Psoas muscle (tissue), 8 donors: Measurements from ENCODE around the gene PAFAH1B1. TPM values are rescaled to one million over a fixed set of nuclear protein-coding genes. Genes with fewer than 3 reads are reported as not detected.
"Not testable (repeated sequence)": the region's sequence is repeated elsewhere in the genome, so short reads cannot be mapped to it uniquely, and the experiment has no call there.

Experiments
- ATAC-seq, 4 donors: fragments of 200-7000 bp; cut with Tn5 transposase; one replicate each; pipeline ENCODE4 v1.9.1; 2020; ENCODE audit warnings: moderate library complexity in 3 of 4, mild to moderate bottlenecking in 2 of 4
- DNase-seq, 2 donors: peaks; one replicate each; pipeline ENCODE4 v3.0.0-alpha.2; 2020
- H3K27ac ChIP-seq: fragments of 200-600 bp; one replicate; pipeline ENCODE4 v1.8.0; 2022
- H3K27me3 ChIP-seq, 3 donors: fragments of 200-600 bp in 1 of 3; one replicate each; pipeline versions ENCODE4 v1.6.1 to v1.8.0; 2013 to 2022; ENCODE audit warnings: low read length in 2 of 3, mild to moderate bottlenecking in 2 of 3, moderate library complexity in 1 of 3; ENCODE audit not compliant: insufficient read depth in 3 of 3
- H3K36me3 ChIP-seq, 2 donors: fragments of 200-600 bp in 1 of 2; one replicate each; pipeline versions ENCODE4 v1.6.1 to v1.8.0; 2013 to 2022; ENCODE audit warnings: low read depth in 1 of 2, mild to moderate bottlenecking in 1 of 2, moderate library complexity in 1 of 2; ENCODE audit not compliant: insufficient read depth in 1 of 2
- H3K4me1 ChIP-seq: fragments of 200-600 bp; one replicate; pipeline ENCODE4 v1.8.0; 2022
- H3K4me3 ChIP-seq: fragments of 200-600 bp; one replicate; pipeline ENCODE4 v1.8.0; 2022; ENCODE audit warnings: mild to moderate bottlenecking
- H3K9me3 ChIP-seq: fragments of 200-600 bp; one replicate; pipeline ENCODE4 v1.8.0; 2022
- WGBS, 3 donors: extraction: QIAGEN DNeasy Blood & Tissue Kit; methylation state at CpG; one replicate each; pipeline versions ENCODE4 v1.1.6 to v1.1.7; 2013; 5-methylcytosine and 5-hydroxymethylcytosine counted together
- intact Hi-C, 2 donors: fragments of 100-400 bp; cut with DNase I; formaldehyde crosslinking; loops; one replicate each; pipeline versions ENCODE4 v1.11.0 to v1.14.2; 2022
- long read RNA-seq, 2 donors: library from polyadenylated mRNA; unstranded; transcript quantifications; one replicate each; pipeline ENCODE4 v2.0.0, GENCODE V29; 2021
- polyA plus RNA-seq, 3 donors: library from polyadenylated mRNA; stranded (reverse); fragments of 200-250 nt; gene quantifications; one replicate each; pipeline ENCODE4 v1.2.3, GENCODE V29; 2013
- total RNA-seq, 4 donors: library from RNA; stranded (reverse); fragmentation: NEBNext Ultra II Directional in 2 of 4; extraction: Animal tissue kit (Norgen Biotek cat#: 25700) in 2 of 4; gene quantifications; one replicate each; pipeline versions ENCODE4 v1.2.1 to v1.2.4, GENCODE V29; 2021 to 2023
- TF ChIP-seq, protein P1 (sequence below): fragments of 200-600 bp; IDR thresholded peaks from one replicate; pipeline ENCODE4 v1.8.0; 2022; ENCODE audit warnings: antibody characterized with exemption
- donor health status: healthy with polysubstance abuse.
- donor health status: DM: no; HTN: no; CAD: no; lungs with moderate emphysema.
- donor health status: Bipolar disorder and iron deficiency.
- donor health status: healthy.
- donor health status: DM: yes; HTN: yes; CAD: no.
- donor health status: DM: no; HTN: no; CAD: no.
- donor health status: DM: no; HTN: no; CAD: no.
- donor health status: DM: yes; HTN: yes; CAD: no.

PAFAH1B1 gene
- total RNA-seq (100 to 1,000 TPM; 118 to 168 (median 147) TPM), polyA plus RNA-seq (100 to 1,000 TPM in 1 of 3 donors, 10 to 100 TPM in 2; 43.8 to 157 (median 53.8) TPM)
- long read RNA-seq, donor 1, full-length matches to known transcripts = 27 of 44 reads
- long read RNA-seq, donor 1, partial matches to known transcripts = 2 of 44 reads
- long read RNA-seq, donor 1, other reads (novel, unspliced or antisense) = 15 of 44 reads
- long read RNA-seq, donor 2, full-length matches to known transcripts = 63 of 101 reads
- long read RNA-seq, donor 2, partial matches to known transcripts = 5 of 101 reads
- long read RNA-seq, donor 2, other reads (novel, unspliced or antisense) = 33 of 101 reads

DNA sequence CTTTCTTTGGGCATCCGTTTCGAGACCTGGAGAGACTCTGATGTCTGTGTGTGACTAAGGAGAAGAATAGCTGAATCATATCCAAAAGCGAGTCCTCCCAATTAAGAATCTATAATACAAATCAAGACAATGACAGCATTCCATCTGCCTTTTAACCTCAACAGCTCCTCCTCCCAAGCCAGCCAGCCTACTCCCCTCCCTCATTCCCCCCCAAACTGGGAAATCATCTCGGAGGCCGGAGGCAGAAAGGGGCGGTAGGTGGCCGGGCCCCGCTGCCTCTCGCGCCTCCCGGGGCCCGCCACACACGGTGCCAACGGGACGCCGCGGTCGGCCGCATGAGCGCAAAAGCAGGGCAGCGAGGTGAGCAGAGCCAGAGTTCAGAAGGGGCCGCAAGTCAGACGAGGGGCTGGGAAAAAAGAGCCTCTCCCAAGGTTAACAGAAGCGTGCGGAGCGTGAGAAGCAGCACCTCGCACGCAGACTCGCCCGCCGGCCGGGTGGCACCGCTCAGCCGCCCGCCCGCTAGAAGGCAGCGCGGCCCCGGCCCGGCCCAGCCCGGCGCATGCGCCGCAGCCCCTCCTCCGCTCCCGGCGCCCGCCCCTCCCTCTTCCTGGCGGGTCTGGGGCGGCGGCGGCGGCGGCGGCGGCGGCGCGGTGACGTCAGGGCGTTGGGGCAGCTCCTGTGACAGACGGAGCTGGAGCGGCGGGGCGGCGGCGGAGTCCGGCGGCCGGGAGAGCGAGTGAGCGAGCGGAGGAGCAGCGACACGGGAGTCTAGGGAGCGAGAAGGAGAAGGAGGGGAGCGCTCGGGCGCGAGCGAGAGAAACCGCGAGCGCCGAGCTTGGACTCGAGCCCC is at the start of gene PAFAH1B1:
Gene PAFAH1B1, plus strand, starts transcription at position 684 of the 850 bp plus-strand sequence. CDS start 44,635 bp downstream, outside the sequence.
- Histone ChIP-seq H3K36me3 (no peaks in the 10 kb centered on the region), H3K27me3 (no peaks in the 10 kb centered on the region), H3K4me1 (peaks cover 35% of the 10 kb centered on the region), H3K27ac (peak within 1 kb of the TSS; percentile 99), H3K4me3 (peak within 1 kb of the TSS; percentile 100), H3K9me3 (no peaks in the 10 kb centered on the region)
- TF ChIP-seq, protein P1, sequence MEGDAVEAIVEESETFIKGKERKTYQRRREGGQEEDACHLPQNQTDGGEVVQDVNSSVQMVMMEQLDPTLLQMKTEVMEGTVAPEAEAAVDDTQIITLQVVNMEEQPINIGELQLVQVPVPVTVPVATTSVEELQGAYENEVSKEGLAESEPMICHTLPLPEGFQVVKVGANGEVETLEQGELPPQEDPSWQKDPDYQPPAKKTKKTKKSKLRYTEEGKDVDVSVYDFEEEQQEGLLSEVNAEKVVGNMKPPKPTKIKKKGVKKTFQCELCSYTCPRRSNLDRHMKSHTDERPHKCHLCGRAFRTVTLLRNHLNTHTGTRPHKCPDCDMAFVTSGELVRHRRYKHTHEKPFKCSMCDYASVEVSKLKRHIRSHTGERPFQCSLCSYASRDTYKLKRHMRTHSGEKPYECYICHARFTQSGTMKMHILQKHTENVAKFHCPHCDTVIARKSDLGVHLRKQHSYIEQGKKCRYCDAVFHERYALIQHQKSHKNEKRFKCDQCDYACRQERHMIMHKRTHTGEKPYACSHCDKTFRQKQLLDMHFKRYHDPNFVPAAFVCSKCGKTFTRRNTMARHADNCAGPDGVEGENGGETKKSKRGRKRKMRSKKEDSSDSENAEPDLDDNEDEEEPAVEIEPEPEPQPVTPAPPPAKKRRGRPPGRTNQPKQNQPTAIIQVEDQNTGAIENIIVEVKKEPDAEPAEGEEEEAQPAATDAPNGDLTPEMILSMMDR = peak; percentile 24
- WGBS, 3 donors = 0 to 1% (median 0%) methylated on average over 16 to 86 of the region's 86 CpGs
- intact Hi-C loops = loop anchor here (2.0 to 10.0 kb wide), 4 partner anchors 82 to 119 kb away; partner anchors contain the start of genes CLUH (in 1 of the 2) and METTL16 (in 1 of the 2)
- ATAC-seq = peak; percentile 90 to 94 (median 92)
- peak; percentile 94 to 97 for DNase-seq

DNA sequence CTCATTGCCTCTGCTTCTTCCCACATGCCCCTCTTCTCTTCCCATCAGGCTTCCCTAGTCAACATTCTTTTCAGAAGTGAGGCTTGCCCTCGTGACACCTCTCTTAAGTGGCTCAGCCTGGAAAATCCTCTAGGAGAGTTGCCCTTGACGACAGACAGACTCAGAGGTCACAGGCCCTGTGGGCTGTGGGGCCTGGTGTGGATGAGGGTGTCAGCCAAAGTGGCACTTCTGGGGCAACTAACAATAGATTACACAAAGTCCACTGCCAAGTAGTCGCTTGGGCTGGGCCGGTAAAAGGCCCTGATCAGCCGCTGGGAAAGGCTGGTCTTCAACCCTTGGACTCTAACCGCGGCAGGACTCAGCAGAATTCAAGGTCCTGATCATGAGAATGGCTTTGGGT is 48.1 kb upstream of the PAFAH1B1 start:
- no peak for DNase-seq

DNA sequence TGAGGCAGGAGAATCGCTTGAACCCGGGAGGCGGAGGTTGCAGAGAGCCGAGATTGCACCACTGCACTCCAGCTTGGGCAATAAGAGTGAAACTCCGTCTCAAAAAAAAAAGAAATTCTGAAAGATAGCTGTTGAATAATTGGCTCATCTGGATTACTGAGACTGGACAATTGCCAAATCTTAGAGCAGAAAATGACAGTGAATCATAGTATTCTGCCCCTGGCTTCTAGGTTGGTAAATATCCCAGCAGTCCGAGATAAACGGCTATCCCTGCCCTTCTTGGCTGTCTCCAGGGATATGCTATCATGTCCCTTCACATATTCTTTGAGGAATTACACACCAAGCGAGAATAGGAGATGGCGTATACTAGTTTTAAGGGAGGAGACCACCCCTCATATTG is 46.3 kb upstream of the PAFAH1B1 start:
- TF ChIP-seq, protein P1 = no peak
- Histone ChIP-seq H3K4me1 (no peaks in the 10 kb centered on the region), H3K27ac (no peak overlapping the region), H3K4me3 (no peak overlapping the region), H3K27me3 (peaks cover 0 to 20% (median under 1%) of the 10 kb centered on the region in 3 donors), H3K36me3 (no peaks in the 10 kb centered on the region), H3K9me3 (no peaks in the 10 kb centered on the region)
- ATAC-seq (no peak), DNase-seq (no peak)
- intact Hi-C loops = no loop called here
- WGBS, 3 donors = 67 to 78% (median 70%) methylated on average over 9 of the region's 9 CpGs

More for the DNA sequence above, 48.1 kb upstream of the PAFAH1B1 start:
- peaks cover 0 to 4% (median 0%) of the 10 kb centered on the region in 3 donors for H3K27me3 ChIP-seq
- no peaks in the 10 kb centered on the region for H3K9me3 ChIP-seq
- H3K4me1 ChIP-seq = no peaks in the 10 kb centered on the region
- H3K4me3 ChIP-seq = no peak overlapping the region
- no peak for ATAC-seq
- TF ChIP-seq, protein P1 = no peak
- H3K36me3 ChIP-seq = no peaks in the 10 kb centered on the region
- 83 to 92% (median 84%) methylated on average over 7 of the region's 7 CpGs for WGBS, 3 donors
- intact Hi-C loops = no loop called here
- no peak overlapping the region for H3K27ac ChIP-seq

DNA sequence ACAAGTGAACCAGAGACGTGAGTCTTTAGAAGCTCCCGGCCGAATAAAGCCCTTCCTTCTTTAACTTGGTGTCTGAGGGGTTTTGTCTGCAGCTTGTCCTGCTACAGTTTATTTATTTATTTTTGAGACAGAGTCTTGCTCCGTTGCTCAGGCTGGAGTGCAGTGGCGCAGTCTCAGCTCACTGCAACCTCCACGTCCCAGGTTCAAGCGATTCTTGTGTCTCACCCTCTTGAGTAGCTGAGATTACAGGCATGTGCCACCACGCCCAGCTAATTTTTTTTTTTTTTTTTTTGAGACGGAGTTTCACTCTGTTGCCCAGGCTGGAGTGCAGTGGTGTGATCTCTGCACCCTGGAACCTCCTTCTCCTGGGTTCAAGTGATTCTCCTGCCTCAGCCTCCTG is 45.4 kb upstream of the PAFAH1B1 start:
- DNase-seq, H3K4me1 ChIP-seq, ATAC-seq, H3K9me3 ChIP-seq, H3K36me3 ChIP-seq, intact Hi-C loops, H3K27ac ChIP-seq, H3K4me3 ChIP-seq: not testable (repeated sequence)
- H3K27me3 ChIP-seq = peaks cover 0 to 24% (median 2%) of the 10 kb centered on the region in 3 donors
- 71 to 78% (median 72%) methylated on average over 9 of the region's 9 CpGs for WGBS, 3 donors
